Neural cell (in vitro differentiated cells): ENCODE results near the gene KCNIP4. TPM values are rescaled to one million over a fixed set of nuclear protein-coding genes. Genes with fewer than 3 reads are reported as not detected.

Source experiments
- H2AFZ ChIP-seq: fragments of 200-600, 300-800 bp; sonication (generic), shearing (Covaris generic); 2 replicates; pipeline ENCODE4 v1.6.0; 2014; ENCODE audit warnings: low read depth, mild to moderate bottlenecking, antibody characterized with exemption, low read length, moderate library complexity
- H3F3A ChIP-seq: fragments of 200-600 bp; shearing (Covaris generic); 2 replicates; pipeline ENCODE4 v1.6.1; 2016; ENCODE audit warnings: mild to moderate bottlenecking, moderate library complexity, mixed read lengths, antibody characterized with exemption, low read length; ENCODE audit not compliant: insufficient read depth, poor library complexity, severe bottlenecking
- H3K27ac ChIP-seq: fragments of 200-600, 300-800 bp; sonication (generic), shearing (Covaris generic); 2 replicates; pipeline ENCODE4 v1.5.1; 2014; ENCODE audit warnings: mild to moderate bottlenecking, low read length, moderate library complexity
- H3K27me3 ChIP-seq: fragments of 300-800, 200-600 bp; sonication (generic), shearing (Covaris generic); 2 replicates; pipeline ENCODE4 v1.6.0; 2014; ENCODE audit warnings: mild to moderate bottlenecking, low read depth, low read length, moderate library complexity; ENCODE audit not compliant: insufficient read depth
- H3K36me3 ChIP-seq: fragments of 300-800, 200-600 bp; sonication (generic), shearing (Covaris generic); 2 replicates; pipeline ENCODE4 v1.5.1; 2014; ENCODE audit warnings: mild to moderate bottlenecking, antibody characterized with exemption, low read length, moderate library complexity; ENCODE audit not compliant: insufficient read depth
- H3K4me2 ChIP-seq: fragments of 300-800, 200-600 bp; sonication (generic), shearing (Covaris generic); 2 replicates; pipeline ENCODE4 v1.6.0; 2014; ENCODE audit warnings: mild to moderate bottlenecking, low read length
- H3K4me3 ChIP-seq: fragments of 300-800, 200-600 bp; sonication (generic), shearing (Covaris generic); 2 replicates; pipeline ENCODE4 v1.5.1; 2014; ENCODE audit warnings: mild to moderate bottlenecking, low read length, moderate library complexity
- H3K79me2 ChIP-seq: fragments of 200-600 bp; shearing (Covaris generic); replicated peaks from 2 replicates; pipeline ENCODE4 v1.6.0; 2014; ENCODE audit warnings: mild to moderate bottlenecking, low read length, moderate library complexity; ENCODE audit not compliant: insufficient read depth
- H3K9ac ChIP-seq: fragments of 300-800, 200-600 bp; sonication (generic), shearing (Covaris generic); 2 replicates; pipeline ENCODE4 v1.6.1; 2016; ENCODE audit warnings: mild to moderate bottlenecking, low read length, mixed read lengths
- H3K9me2 ChIP-seq: fragments of 200-600 bp; shearing (Covaris generic); 2 replicates; pipeline ENCODE4 v1.6.1; 2016; ENCODE audit warnings: mild to moderate bottlenecking, low read length, mixed read lengths; ENCODE audit not compliant: insufficient read depth
- H3K9me3 ChIP-seq: fragments of 200-600, 300-800 bp; sonication (generic), shearing (Covaris generic); 2 replicates; pipeline ENCODE4 v1.6.1; 2016; ENCODE audit warnings: mild to moderate bottlenecking, mixed run types, low read length, moderate library complexity, mixed read lengths
- H4K20me1 ChIP-seq: fragments of 200-600 bp; shearing (Covaris generic); 2 replicates; pipeline ENCODE4 v1.6.1; 2016; ENCODE audit warnings: mild to moderate bottlenecking, mixed run types; ENCODE audit not compliant: insufficient read depth
- EP300 ChIP-seq: fragments of 450-650 bp; conservative IDR thresholded peaks from 2 replicates; pipeline ENCODE4 v1.6.1; 2014; ENCODE audit warnings: antibody characterized with exemption, mild to moderate bottlenecking, moderate library complexity; ENCODE audit not compliant: poor library complexity, severe bottlenecking
- EZH2 ChIP-seq: fragments of 200-600, 300-800 bp; shearing (Covaris generic), sonication (generic); IDR thresholded peaks from 2 replicates; pipeline ENCODE4 v1.6.1; 2014; ENCODE audit warnings: antibody characterized with exemption, low read length, borderline replicate concordance, mild to moderate bottlenecking; ENCODE audit not compliant: insufficient read depth, poor library complexity, severe bottlenecking
- MXI1 ChIP-seq: fragments of 450-650 bp; conservative IDR thresholded peaks from 2 replicates; pipeline ENCODE4 v1.6.1; 2014; ENCODE audit warnings: antibody characterized with exemption, mild to moderate bottlenecking; ENCODE audit not compliant: poor library complexity, severe bottlenecking
- POLR2AphosphoS5 ChIP-seq: IDR thresholded peaks from 2 replicates; pipeline ENCODE4 v1.6.1; 2012
- RAD21 ChIP-seq: fragments of 450-650 bp; conservative IDR thresholded peaks from 2 replicates; pipeline ENCODE4 v1.6.1; 2014; ENCODE audit warnings: antibody characterized with exemption, mild to moderate bottlenecking, moderate library complexity
- SMC3 ChIP-seq: fragments of 450-650 bp; conservative IDR thresholded peaks from 2 replicates; pipeline ENCODE4 v1.6.1; 2014; ENCODE audit warnings: antibody characterized with exemption, mild to moderate bottlenecking, moderate library complexity; ENCODE audit not compliant: poor library complexity
- TAF1 ChIP-seq: IDR thresholded peaks from 2 replicates; pipeline ENCODE4 v1.6.1; 2012; ENCODE audit warnings: low read depth
- polyA plus RNA-seq: library from polyadenylated mRNA; depleted of rRNA; stranded (reverse); fragments of >200 nt; gene quantifications from 2 replicates; pipeline ENCODE4 v1.2.3, GENCODE V29; 2014
- TF ChIP-seq, protein P1 (sequence below): fragments of 450-650 bp; IDR thresholded peaks from 2 replicates; pipeline ENCODE4 v1.5.1; 2014; ENCODE audit warnings: antibody characterized with exemption, mild to moderate bottlenecking, moderate library complexity; ENCODE audit not compliant: poor library complexity, severe bottlenecking
- TF ChIP-seq, protein P2 (sequence below): IDR thresholded peaks from 2 replicates; pipeline ENCODE4 v1.6.1; 2012; ENCODE audit warnings: borderline replicate concordance

Gene KCNIP4
- polyA plus RNA-seq, 1 donor from 2014 or later = 22.8 TPM

DNA sequence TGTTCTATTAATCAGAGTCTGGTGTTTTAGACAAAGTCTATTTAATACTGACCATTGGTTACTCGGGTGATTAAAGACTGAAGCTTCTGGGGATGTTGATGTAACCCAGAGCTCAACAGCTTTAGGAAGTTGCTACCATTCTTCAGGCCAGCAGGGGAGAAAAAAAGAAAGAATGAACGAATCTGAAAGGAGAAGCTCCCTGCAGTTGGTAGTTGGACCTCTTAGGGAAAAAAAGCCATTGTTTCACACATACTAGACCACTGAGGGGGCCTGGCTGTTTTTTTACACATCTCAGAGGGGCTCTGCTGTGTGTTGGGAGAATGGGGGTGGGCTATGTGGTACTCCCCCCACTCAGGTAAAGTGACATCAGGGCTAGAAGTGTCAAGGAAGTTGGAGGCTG lies 378.9 kb downstream of the KCNIP4 start:
- Histone ChIP-seq H3K9ac (no peak overlapping the region), H3K36me3 (no peaks in the 10 kb centered on the region), H3K9me2 (no peaks in the 10 kb centered on the region), H3F3A (no peaks in the 10 kb centered on the region), H3K27me3 (no peaks in the 10 kb centered on the region), H4K20me1 (no peaks in the 10 kb centered on the region), H3K79me2 (no peaks in the 10 kb centered on the region), H3K27ac (no peak overlapping the region), H2AFZ (no peak overlapping the region), H3K9me3 (no peaks in the 10 kb centered on the region), H3K4me3 (no peak overlapping the region), H3K4me2 (no peak overlapping the region)
- TF ChIP-seq POLR2AphosphoS5 (no peak), SMC3 (no peak), TAF1 (no peak), MXI1 (no peak), RAD21 (no peak), EZH2 (no peak), EP300 (no peak)
- TF ChIP-seq, protein P1, sequence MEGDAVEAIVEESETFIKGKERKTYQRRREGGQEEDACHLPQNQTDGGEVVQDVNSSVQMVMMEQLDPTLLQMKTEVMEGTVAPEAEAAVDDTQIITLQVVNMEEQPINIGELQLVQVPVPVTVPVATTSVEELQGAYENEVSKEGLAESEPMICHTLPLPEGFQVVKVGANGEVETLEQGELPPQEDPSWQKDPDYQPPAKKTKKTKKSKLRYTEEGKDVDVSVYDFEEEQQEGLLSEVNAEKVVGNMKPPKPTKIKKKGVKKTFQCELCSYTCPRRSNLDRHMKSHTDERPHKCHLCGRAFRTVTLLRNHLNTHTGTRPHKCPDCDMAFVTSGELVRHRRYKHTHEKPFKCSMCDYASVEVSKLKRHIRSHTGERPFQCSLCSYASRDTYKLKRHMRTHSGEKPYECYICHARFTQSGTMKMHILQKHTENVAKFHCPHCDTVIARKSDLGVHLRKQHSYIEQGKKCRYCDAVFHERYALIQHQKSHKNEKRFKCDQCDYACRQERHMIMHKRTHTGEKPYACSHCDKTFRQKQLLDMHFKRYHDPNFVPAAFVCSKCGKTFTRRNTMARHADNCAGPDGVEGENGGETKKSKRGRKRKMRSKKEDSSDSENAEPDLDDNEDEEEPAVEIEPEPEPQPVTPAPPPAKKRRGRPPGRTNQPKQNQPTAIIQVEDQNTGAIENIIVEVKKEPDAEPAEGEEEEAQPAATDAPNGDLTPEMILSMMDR = no peak
- TF ChIP-seq, protein P2, sequence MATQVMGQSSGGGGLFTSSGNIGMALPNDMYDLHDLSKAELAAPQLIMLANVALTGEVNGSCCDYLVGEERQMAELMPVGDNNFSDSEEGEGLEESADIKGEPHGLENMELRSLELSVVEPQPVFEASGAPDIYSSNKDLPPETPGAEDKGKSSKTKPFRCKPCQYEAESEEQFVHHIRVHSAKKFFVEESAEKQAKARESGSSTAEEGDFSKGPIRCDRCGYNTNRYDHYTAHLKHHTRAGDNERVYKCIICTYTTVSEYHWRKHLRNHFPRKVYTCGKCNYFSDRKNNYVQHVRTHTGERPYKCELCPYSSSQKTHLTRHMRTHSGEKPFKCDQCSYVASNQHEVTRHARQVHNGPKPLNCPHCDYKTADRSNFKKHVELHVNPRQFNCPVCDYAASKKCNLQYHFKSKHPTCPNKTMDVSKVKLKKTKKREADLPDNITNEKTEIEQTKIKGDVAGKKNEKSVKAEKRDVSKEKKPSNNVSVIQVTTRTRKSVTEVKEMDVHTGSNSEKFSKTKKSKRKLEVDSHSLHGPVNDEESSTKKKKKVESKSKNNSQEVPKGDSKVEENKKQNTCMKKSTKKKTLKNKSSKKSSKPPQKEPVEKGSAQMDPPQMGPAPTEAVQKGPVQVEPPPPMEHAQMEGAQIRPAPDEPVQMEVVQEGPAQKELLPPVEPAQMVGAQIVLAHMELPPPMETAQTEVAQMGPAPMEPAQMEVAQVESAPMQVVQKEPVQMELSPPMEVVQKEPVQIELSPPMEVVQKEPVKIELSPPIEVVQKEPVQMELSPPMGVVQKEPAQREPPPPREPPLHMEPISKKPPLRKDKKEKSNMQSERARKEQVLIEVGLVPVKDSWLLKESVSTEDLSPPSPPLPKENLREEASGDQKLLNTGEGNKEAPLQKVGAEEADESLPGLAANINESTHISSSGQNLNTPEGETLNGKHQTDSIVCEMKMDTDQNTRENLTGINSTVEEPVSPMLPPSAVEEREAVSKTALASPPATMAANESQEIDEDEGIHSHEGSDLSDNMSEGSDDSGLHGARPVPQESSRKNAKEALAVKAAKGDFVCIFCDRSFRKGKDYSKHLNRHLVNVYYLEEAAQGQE = no peak

DNA sequence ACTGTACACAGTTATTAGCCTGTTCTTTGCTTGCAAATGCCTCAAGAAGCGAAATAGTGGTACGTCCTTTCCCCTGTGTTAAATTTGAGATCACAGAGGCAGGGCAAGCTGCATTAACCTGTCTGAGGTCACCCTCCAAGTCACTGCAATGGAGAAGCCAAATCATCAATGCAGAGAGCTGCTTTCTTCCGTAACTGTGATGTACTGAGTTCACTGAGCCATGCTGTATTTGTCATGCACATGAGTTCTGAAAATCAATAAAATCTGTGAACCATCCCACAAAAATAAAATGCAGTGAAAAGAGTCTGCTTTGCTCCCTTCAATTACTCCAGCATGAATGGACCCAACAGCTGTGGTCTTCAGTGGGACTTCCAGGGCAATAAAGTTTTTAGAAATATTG lies 393.5 kb downstream of the KCNIP4 start:
- Histone ChIP-seq H2AFZ (no peak overlapping the region), H3F3A (no peaks in the 10 kb centered on the region), H3K9me2 (no peaks in the 10 kb centered on the region), H3K4me2 (no peak overlapping the region), H3K9ac (no peak overlapping the region), H3K36me3 (no peaks in the 10 kb centered on the region), H3K9me3 (no peaks in the 10 kb centered on the region), H3K27ac (no peak overlapping the region), H3K79me2 (no peaks in the 10 kb centered on the region), H3K27me3 (no peaks in the 10 kb centered on the region), H4K20me1 (no peaks in the 10 kb centered on the region), H3K4me3 (no peak overlapping the region)
- TF ChIP-seq TAF1 (no peak), EZH2 (no peak), EP300 (no peak), POLR2AphosphoS5 (no peak), SMC3 (no peak), RAD21 (no peak), MXI1 (no peak)
- TF ChIP-seq, protein P2 = no peak
- TF ChIP-seq, protein P1 = no peak
